ENCODE results near the gene PLEKHO2.

The PLEKHO2 gene

DNA sequence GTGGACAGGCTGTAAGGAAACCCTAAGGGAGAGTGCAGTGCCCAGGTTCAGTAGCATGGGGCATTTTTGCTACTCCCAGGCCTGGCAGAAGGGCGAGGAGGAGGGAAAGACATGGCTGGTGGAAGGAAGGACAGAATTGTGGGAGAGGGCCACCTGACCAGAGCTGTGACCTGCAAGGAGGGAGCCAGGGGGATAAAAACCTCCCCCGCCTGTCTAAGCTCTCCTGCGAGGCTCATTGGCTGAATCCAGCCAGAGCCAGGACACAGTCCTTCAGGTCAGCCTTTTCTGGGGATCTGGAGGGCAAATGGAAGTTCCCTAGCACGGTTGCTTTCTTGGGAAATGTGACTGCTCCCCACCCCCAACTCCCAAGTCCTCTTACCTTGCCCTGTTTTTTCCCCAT is 56.7 kb downstream of the PLEKHO2 start:
- H3K4me3 ChIP-seq (ENCODE audit: low read length): no peak overlapping the region
- no peak for TF ChIP-seq ZNF274 (IDR thresholded peaks at IDR 0.05; ENCODE audit: low read depth, low read length)

- no peak for TF ChIP-seq ZNF274 (IDR thresholded peaks at IDR 0.05; ENCODE audit: low read depth, low read length)
- H3K4me3 ChIP-seq (ENCODE audit: low read length): no peak overlapping the region
Observed at GRCh38 chr15:64901141-64901540, 59.4 kb downstream of the PLEKHO2 start.

- H3K4me3 ChIP-seq (ENCODE audit: low read length): no peak overlapping the region
- TF ChIP-seq ZNF274 (IDR thresholded peaks at IDR 0.05; ENCODE audit: low read depth, low read length): no peak
Observed at GRCh38 chr15:64901914-64902313, 60.2 kb downstream of the PLEKHO2 start.

DNA sequence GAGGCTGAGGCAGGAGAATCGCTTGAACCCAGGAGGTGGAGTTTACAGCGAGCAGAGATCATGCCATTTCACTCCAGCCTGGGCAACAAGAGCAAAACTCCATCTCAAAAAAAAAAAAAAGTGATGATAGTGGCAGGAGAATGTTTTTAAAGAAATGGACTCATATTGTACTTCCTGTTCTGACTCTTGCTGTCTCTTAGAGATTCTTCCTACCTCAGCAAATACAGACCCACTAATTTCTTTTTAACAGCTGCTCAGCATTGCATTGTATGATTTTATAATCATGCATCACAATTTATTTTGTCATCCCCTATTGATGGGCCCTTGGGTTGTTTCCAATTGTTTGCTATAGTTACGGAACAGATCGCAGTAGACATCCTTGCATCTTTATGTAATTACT is 61.1 kb downstream of the PLEKHO2 start:
- H3K4me3 ChIP-seq (ENCODE audit: low read length): no peak overlapping the region
- TF ChIP-seq ZNF274 (IDR thresholded peaks at IDR 0.05; ENCODE audit: low read depth, low read length): no peak

GRCh38 chr15:64903326-64903950 is 61.7 kb downstream of the PLEKHO2 start:
- TF ChIP-seq ZNF274 (IDR thresholded peaks at IDR 0.05; ENCODE audit: low read depth, low read length): no peak

DNA sequence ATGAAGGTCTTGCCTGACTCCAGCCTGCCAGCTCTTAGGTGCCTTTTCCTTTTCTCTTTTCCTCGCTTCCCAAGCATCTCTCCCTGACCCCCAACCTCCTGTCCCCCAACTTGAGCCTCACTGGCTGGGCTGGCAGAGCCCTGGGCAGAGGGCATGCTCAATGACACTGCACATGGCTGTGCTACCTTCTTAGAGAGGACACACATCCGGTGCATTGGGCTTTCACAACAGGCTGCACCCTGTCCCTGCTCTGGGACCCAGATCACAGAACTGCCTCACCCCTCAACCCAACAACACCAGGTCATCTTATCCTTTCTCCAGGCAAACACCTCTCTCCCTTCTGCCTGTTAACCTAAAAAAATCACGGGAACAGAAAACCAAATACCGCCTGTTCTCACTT is 62.5 kb downstream of the PLEKHO2 start:
- H3K4me3 ChIP-seq (ENCODE audit: low read length): no peak overlapping the region

More at GRCh38 chr15:64903326-64903950, 61.7 kb downstream of the PLEKHO2 start:
- no peak overlapping the region for H3K4me3 ChIP-seq (ENCODE audit: low read length)

GRCh38 chr15:64905119-64905831 is 63.6 kb downstream of the PLEKHO2 start:
- TF ChIP-seq ZNF274 (IDR thresholded peaks at IDR 0.05; ENCODE audit: low read depth, low read length): no peak
- no peak overlapping the region; the same call in 1 of the 2 replicates for H3K4me3 ChIP-seq (ENCODE audit: low read length)

More for the DNA sequence above, 62.5 kb downstream of the PLEKHO2 start:
- TF ChIP-seq ZNF274 (IDR thresholded peaks at IDR 0.05; ENCODE audit: low read depth, low read length): no peak

- TF ChIP-seq ZNF274 (IDR thresholded peaks at IDR 0.05; ENCODE audit: low read depth, low read length): no peak
- no peak overlapping the region for H3K4me3 ChIP-seq (ENCODE audit: low read length)
Observed at GRCh38 chr15:64905941-64906340, 64.2 kb downstream of the PLEKHO2 start.

DNA sequence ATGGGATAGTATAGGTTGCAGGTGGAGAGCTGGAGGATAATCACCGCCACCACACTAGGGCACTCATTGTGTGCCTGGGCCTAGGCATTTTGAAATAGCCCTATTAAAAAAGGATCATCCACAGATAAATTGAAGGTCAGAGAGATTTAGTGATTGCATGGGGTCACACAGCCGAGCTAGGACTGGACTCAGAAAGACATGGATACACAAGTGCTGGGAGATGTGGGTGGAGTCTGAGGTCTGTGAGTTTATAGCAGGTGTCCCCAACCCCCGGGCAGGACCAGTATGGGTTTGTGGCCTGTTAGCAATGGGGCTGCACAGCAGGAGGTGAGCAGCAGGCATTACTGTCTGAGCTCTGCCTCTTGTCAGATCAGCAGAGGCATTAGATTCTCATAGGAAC is 64.7 kb downstream of the PLEKHO2 start:
- TF ChIP-seq ZNF274 (IDR thresholded peaks at IDR 0.05; ENCODE audit: low read depth, low read length): no peak
- H3K4me3 ChIP-seq (ENCODE audit: low read length): no peak overlapping the region

- no peak overlapping the region for H3K4me3 ChIP-seq (ENCODE audit: low read length)
- no peak for TF ChIP-seq ZNF274 (IDR thresholded peaks at IDR 0.05; ENCODE audit: low read depth, low read length)
Observed at GRCh38 chr15:64907991-64908390, 66.3 kb downstream of the PLEKHO2 start.

DNA sequence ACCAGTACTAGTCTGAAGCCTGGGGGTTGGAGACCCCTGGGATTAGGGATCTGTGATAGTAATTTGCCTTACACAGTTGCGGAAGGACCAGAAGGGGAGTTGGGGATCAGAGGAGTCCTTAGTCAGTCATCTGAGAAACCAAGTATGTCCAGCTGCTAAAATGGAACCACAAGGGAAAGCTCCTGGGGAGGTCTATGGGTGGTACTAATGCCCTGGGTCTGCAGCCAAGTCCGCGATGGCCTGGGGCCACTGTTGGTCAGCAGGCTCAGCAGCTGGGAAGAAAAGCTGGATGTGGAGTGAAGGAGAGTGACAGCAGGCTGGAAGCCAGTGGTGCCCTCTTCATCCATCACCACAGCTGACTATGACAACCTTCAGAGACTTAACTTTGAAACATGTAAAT is 67.8 kb downstream of the PLEKHO2 start:
- TF ChIP-seq ZNF274 (IDR thresholded peaks at IDR 0.05; ENCODE audit: low read depth, low read length): no peak

GRCh38 chr15:64911311-64912186 is 69.8 kb downstream of the PLEKHO2 start, which contains the start of gene ANKDD1A:
Gene ANKDD1A (plus strand): TSS chr15:64911902. CDS start chr15:64911931, 29 bp downstream.
- H3K4me3 ChIP-seq (ENCODE audit: low read length): peak within 1 kb of the TSS; percentile 42; the same call in 1 of the 2 replicates
- no peak for TF ChIP-seq ZNF274 (IDR thresholded peaks at IDR 0.05; ENCODE audit: low read depth, low read length)

More for the DNA sequence above, 67.8 kb downstream of the PLEKHO2 start:
- no peak overlapping the region for H3K4me3 ChIP-seq (ENCODE audit: low read length)

GRCh38 chr15:64912379-64913325 is 70.9 kb downstream of the PLEKHO2 start:
- TF ChIP-seq ZNF274 (IDR thresholded peaks at IDR 0.05; ENCODE audit: low read depth, low read length): no peak
- H3K4me3 ChIP-seq (ENCODE audit: low read length): no peak overlapping the region; the same call in 1 of the 2 replicates

Data from GM08714 (cell line).